Stimulated activated naive CD4-positive, alpha-beta T cell treated with Interleukin-2 at 50 U/mL for 16 hours (primary cell): ENCODE data around the gene HSFX1.

Source experiments
- DNase-seq: peaks from one replicate; lab custom pipeline; 2025; lab: John Stamatoyannopoulos, UW

The HSFX1 gene

GRCh38 chrX:149807747-149808458, 34.0 kb downstream of the HSFX1 start:
- no peak for DNase-seq

GRCh38 chrX:149818652-149819051, 44.8 kb downstream of the HSFX1 start:
- DNase-seq, result no peak

GRCh38 chrX:149819371-149819770, 45.5 kb downstream of the HSFX1 start:
- no peak for DNase-seq

DNA sequence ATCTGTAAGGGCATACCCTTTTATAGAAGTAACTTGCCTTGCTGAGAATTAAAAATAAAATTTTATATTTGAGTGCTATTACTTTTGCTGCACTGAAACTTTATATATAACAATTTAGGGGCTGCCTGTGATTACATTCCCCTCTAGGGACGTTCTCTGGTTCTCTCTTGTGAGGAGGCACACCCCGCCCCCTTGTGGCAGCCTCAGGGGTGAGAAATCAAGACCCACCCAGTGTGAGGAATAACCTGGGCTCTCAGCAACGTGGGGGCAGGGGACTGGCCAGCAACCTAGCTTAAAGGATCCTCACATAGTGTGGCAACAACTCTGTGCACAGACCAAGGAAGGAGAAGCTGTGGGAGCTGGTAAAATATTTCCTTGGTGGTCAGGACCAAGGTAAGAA, 51.6 kb downstream of the HSFX1 start:
- DNase-seq, result peak; percentile 31
